HL-60 (cell line): Measurements from ENCODE around the gene MYO1E.
A peak's percentile ranks its signal among the peaks of the same experiment; 100 is the strongest.

ENCODE experiments used
- DNase-seq, 2 experiments: peaks; one replicate each; pipeline ENCODE4 v3.0.0-alpha.2; 2010 to 2020; ENCODE audit warnings: low read depth in 1 of 2, low spot score in 1 of 2
- H3K27ac ChIP-seq: fragments of 250-450 bp; sonication (Bioruptor Pico); replicated peaks from 2 replicates; pipeline ENCODE4 v1.5.1; 2020; ENCODE audit warnings: mild to moderate bottlenecking, moderate library complexity
- H3K27me3 ChIP-seq: fragments of 250-450 bp; sonication (Bioruptor Pico); 2 replicates; pipeline ENCODE4 v1.5.1; 2021; ENCODE audit warnings: mild to moderate bottlenecking, moderate library complexity; ENCODE audit not compliant: insufficient read depth, poor library complexity, severe bottlenecking
- H3K4me3 ChIP-seq: replicated peaks from 2 replicates; pipeline ENCODE4 v1.5.1; 2011; ENCODE audit warnings: mild to moderate bottlenecking, control low read depth, low read length; ENCODE audit not compliant: insufficient read depth
- CTCF ChIP-seq: IDR thresholded peaks from one replicate; pipeline ENCODE4 v1.5.1; 2011; ENCODE audit warnings: low read length, control low read depth, inconsistent platforms; ENCODE audit not compliant: insufficient read depth
- GABPA ChIP-seq: IDR thresholded peaks from 2 replicates; pipeline ENCODE4 v1.6.1; 2012; ENCODE audit warnings: low read depth
- POLR2AphosphoS5 ChIP-seq: IDR thresholded peaks from 2 replicates; pipeline ENCODE4 v1.6.1; 2012; ENCODE audit warnings: low read depth
- SPI1 ChIP-seq: IDR thresholded peaks from 2 replicates; pipeline ENCODE4 v1.6.1; 2012; ENCODE audit warnings: low read depth, mild to moderate bottlenecking, borderline replicate concordance
- TF ChIP-seq, protein P1 (sequence below): IDR thresholded peaks from 2 replicates; pipeline ENCODE4 v1.6.1; 2012; ENCODE audit warnings: low read depth; ENCODE audit not compliant: insufficient replicate concordance

Gene MYO1E

GRCh38 chr15:59138243-59138642 lies 234.4 kb downstream of the MYO1E start:
- H3K27me3 ChIP-seq = no peaks in the 10 kb centered on the region
- H3K27ac ChIP-seq = no peak overlapping the region

DNA sequence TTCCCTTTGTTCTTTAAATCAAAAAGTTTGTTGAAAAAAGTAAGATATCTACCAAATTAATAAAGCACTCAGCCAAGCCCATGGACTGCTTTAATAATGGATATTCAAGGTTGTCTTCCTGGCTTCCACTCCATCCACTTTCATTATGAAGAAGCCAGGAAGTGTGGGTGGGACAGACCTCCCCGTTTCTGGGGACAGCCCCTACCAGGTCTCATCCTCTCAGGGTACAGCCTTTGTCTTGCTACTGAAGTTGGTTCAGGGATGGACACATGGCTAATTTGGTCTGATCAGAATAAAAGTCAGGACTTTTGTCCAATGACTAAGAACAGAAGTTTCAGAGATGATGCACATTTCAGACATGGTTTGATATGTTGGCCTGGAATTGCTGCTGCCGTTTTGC lies 235.1 kb downstream of the MYO1E start:
- no peak overlapping the region for H3K4me3 ChIP-seq
- no peak for DNase-seq
- no peak for TF ChIP-seq GABPA
- no peak overlapping the region for H3K27ac ChIP-seq
- H3K27me3 ChIP-seq = no peaks in the 10 kb centered on the region

More at GRCh38 chr15:59138243-59138642, 234.4 kb downstream of the MYO1E start:
- TF ChIP-seq GABPA = no peak
- TF ChIP-seq, protein P1, sequence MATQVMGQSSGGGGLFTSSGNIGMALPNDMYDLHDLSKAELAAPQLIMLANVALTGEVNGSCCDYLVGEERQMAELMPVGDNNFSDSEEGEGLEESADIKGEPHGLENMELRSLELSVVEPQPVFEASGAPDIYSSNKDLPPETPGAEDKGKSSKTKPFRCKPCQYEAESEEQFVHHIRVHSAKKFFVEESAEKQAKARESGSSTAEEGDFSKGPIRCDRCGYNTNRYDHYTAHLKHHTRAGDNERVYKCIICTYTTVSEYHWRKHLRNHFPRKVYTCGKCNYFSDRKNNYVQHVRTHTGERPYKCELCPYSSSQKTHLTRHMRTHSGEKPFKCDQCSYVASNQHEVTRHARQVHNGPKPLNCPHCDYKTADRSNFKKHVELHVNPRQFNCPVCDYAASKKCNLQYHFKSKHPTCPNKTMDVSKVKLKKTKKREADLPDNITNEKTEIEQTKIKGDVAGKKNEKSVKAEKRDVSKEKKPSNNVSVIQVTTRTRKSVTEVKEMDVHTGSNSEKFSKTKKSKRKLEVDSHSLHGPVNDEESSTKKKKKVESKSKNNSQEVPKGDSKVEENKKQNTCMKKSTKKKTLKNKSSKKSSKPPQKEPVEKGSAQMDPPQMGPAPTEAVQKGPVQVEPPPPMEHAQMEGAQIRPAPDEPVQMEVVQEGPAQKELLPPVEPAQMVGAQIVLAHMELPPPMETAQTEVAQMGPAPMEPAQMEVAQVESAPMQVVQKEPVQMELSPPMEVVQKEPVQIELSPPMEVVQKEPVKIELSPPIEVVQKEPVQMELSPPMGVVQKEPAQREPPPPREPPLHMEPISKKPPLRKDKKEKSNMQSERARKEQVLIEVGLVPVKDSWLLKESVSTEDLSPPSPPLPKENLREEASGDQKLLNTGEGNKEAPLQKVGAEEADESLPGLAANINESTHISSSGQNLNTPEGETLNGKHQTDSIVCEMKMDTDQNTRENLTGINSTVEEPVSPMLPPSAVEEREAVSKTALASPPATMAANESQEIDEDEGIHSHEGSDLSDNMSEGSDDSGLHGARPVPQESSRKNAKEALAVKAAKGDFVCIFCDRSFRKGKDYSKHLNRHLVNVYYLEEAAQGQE = no peak
- TF ChIP-seq CTCF = peak; percentile 67
- DNase-seq = peak; percentile 41 to 70
- H3K4me3 ChIP-seq = no peak overlapping the region

DNA sequence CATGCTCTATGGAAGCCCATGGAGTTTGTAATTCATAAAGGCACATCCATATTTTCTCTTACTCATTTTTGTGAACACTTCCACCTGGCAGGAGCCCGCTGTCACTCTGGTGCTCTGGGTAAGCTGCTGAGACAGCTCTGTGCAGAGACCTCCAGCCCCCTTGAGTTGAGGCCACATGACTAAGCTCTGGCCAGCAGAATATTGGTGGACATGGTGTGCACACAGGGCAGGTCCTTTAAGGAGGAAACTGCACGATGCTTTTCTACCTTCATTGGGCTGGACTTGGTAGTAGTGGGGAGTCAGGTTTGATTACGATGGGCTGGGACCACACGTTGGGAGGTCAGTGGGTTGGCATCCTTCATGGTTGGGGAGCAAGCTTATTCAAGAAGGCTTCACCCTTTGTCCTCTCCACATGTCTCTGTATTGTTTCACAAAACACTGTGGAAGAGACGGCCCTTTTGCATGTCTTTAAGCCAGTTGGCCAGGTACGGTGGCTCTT lies 238.7 kb downstream of the MYO1E start:
- no peak overlapping the region for H3K27ac ChIP-seq
- no peak for DNase-seq
- H3K27me3 ChIP-seq = no peaks in the 10 kb centered on the region
- TF ChIP-seq GABPA (no peak), SPI1 (no peak), POLR2AphosphoS5 (no peak), CTCF (no peak)
- TF ChIP-seq, protein P1 = no peak
- no peak overlapping the region for H3K4me3 ChIP-seq

DNA sequence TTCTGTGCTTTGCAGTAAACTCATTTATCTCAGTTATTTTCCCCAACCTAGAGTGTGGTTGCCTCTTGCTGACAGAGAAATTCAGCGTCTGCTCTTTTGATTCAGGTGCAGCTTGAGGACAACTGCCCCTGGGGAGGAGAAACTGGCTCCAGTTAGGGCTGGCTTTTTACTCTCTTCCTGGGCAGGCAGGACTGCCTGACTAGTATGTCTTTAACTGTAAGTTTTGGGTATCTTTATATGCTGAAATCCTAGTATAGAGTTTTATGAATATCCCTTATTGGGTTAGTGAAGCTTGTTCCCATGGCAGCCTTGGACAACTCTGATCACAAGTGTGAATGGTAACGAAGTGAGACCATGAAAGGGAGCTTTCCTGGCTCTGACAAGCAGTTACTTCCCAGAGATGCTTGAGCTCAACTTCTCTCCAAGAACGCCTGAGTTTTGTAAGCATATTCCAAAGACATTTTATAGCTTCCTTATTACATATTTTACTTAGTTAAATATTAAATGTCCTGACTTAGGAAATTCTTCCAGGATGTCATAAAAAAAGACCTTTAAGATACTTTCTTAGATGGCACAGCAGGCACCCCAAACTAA lies 240.6 kb downstream of the MYO1E start:
- H3K27me3 ChIP-seq = no peaks in the 10 kb centered on the region
- TF ChIP-seq CTCF (no peak), SPI1 (no peak), POLR2AphosphoS5 (no peak), GABPA (no peak)
- TF ChIP-seq, protein P1 = no peak
- DNase-seq = no peak
- H3K4me3 ChIP-seq = no peak overlapping the region
- no peak overlapping the region for H3K27ac ChIP-seq
